RWPE2 (cell line): ENCODE data around the gene AJUBA.

ENCODE experiments used
- ATAC-seq: fragments of 200-7000 bp; cut with Tn5 transposase; 3 replicates; pipeline ENCODE4 v1.9.1; 2021; ENCODE audit warnings: low read depth
- DNase-seq: peaks from one replicate; pipeline ENCODE4 v3.0.0-alpha.2; 2020; ENCODE audit warnings: low spot score
- H3K27ac ChIP-seq: fragments of 450-650 bp; 2 replicates; pipeline ENCODE4 v1.5.1; 2017; ENCODE audit warnings: mild to moderate bottlenecking; ENCODE audit not compliant: poor library complexity, severe bottlenecking
- H3K27me3 ChIP-seq: fragments of 250-450 bp; sonication (Bioruptor Pico); 2 replicates; pipeline ENCODE4 v1.5.1; 2021; ENCODE audit warnings: mild to moderate bottlenecking, moderate library complexity; ENCODE audit not compliant: insufficient read depth, poor library complexity, severe bottlenecking
- H3K36me3 ChIP-seq: fragments of 250-450 bp; sonication (Bioruptor Pico); 2 replicates; pipeline ENCODE4 v1.5.1; 2020; ENCODE audit warnings: low read depth, mild to moderate bottlenecking, moderate library complexity
- H3K4me1 ChIP-seq: fragments of 250-450 bp; sonication (Bioruptor Pico); 2 replicates; pipeline ENCODE4 v1.5.1; 2021; ENCODE audit warnings: mild to moderate bottlenecking, moderate library complexity; ENCODE audit not compliant: insufficient read depth, poor library complexity, severe bottlenecking
- H3K4me3 ChIP-seq: fragments of 250-450 bp; sonication (Bioruptor Pico); 2 replicates; pipeline ENCODE4 v1.5.1; 2021; ENCODE audit warnings: mild to moderate bottlenecking, moderate library complexity; ENCODE audit not compliant: severe bottlenecking
- H3K9me3 ChIP-seq: fragments of 250-450 bp; sonication (Bioruptor Pico); 2 replicates; pipeline ENCODE4 v1.5.1; 2021; ENCODE audit warnings: mild to moderate bottlenecking, moderate library complexity; ENCODE audit not compliant: severe bottlenecking
- TF ChIP-seq, protein P1 (sequence below): fragments of 450-650 bp; IDR thresholded peaks from one replicate; pipeline ENCODE4 v1.5.1; 2017; ENCODE audit warnings: mild to moderate bottlenecking, moderate library complexity; ENCODE audit not compliant: poor library complexity, severe bottlenecking

Gene AJUBA

GRCh38 chr14:22923746-22924145 is 58.6 kb downstream of the AJUBA start:
- no peak overlapping the region for H3K4me3 ChIP-seq
- peaks cover 84% of the 10 kb centered on the region for H3K36me3 ChIP-seq
- H3K27me3 ChIP-seq = no peaks in the 10 kb centered on the region
- DNase-seq = no peak
- no peak for ATAC-seq
- no peaks in the 10 kb centered on the region for H3K9me3 ChIP-seq
- peaks cover 26% of the 10 kb centered on the region for H3K4me1 ChIP-seq
- TF ChIP-seq, protein P1, sequence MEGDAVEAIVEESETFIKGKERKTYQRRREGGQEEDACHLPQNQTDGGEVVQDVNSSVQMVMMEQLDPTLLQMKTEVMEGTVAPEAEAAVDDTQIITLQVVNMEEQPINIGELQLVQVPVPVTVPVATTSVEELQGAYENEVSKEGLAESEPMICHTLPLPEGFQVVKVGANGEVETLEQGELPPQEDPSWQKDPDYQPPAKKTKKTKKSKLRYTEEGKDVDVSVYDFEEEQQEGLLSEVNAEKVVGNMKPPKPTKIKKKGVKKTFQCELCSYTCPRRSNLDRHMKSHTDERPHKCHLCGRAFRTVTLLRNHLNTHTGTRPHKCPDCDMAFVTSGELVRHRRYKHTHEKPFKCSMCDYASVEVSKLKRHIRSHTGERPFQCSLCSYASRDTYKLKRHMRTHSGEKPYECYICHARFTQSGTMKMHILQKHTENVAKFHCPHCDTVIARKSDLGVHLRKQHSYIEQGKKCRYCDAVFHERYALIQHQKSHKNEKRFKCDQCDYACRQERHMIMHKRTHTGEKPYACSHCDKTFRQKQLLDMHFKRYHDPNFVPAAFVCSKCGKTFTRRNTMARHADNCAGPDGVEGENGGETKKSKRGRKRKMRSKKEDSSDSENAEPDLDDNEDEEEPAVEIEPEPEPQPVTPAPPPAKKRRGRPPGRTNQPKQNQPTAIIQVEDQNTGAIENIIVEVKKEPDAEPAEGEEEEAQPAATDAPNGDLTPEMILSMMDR = no peak
- H3K27ac ChIP-seq = peak overlapping the region; percentile 64

DNA sequence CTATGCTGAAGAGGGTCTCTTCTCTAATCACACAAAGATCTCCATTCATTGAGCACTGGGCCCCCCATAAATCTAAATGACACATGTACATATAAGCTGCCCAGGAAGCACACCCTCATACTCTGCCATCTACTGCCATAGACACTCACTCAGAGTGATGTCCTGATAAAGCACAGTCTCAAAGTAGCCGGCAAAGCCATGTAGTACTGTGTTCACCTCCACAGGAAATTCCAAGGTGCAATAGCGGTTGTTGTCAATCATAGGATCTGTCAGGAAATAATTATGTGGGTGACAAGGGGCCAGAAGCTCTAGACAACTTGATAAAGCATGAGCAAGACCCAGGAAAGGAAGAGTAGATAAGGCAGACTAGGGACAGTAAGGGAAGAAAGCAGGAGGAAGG is 60.1 kb downstream of the AJUBA start:
- H3K27ac ChIP-seq = peak overlapping the region; percentile 73
- no peak for DNase-seq
- no peaks in the 10 kb centered on the region for H3K27me3 ChIP-seq
- H3K4me1 ChIP-seq = peaks cover 26% of the 10 kb centered on the region
- TF ChIP-seq, protein P1 = no peak
- no peak overlapping the region for H3K4me3 ChIP-seq
- H3K36me3 ChIP-seq = peaks cover 83% of the 10 kb centered on the region
- H3K9me3 ChIP-seq = no peaks in the 10 kb centered on the region
- ATAC-seq = no peak
